Nucleus accumbens (tissue), 56 donors: ENCODE data around the gene SSMEM1.
"Not testable (repeated sequence)": the region's sequence is repeated elsewhere in the genome, so short reads cannot be mapped to it uniquely, and the experiment has no call there.

Experiments used
- DNase-seq, 56 donors: peaks; one replicate each; lab custom pipeline; 2025; lab: John Stamatoyannopoulos, UW

The SSMEM1 gene

GRCh38 chr7:130207642-130208041 is at the start of gene SSMEM1:
Gene SSMEM1, plus strand, starts transcription at chr7:130207860. Its CDS starts 51 bp downstream, at chr7:130207911.
- DNase-seq: no peak

GRCh38 chr7:130160023-130160422 is 47.6 kb upstream of the SSMEM1 start:
- DNase-seq: no peak

GRCh38 chr7:130160455-130160854 is 47.2 kb upstream of the SSMEM1 start:
- DNase-seq: no peak

GRCh38 chr7:130162196-130162595 is 45.5 kb upstream of the SSMEM1 start:
- no peak for DNase-seq

GRCh38 chr7:130174237-130174959 is 33.3 kb upstream of the SSMEM1 start:
- DNase-seq: no peak

GRCh38 chr7:130178251-130178650 is 29.4 kb upstream of the SSMEM1 start:
- DNase-seq: no peak

GRCh38 chr7:130179631-130180030 is 28.0 kb upstream of the SSMEM1 start:
- no peak for DNase-seq

- peak in 6 of 56 donors; percentile 3 to 38 (median 6) for DNase-seq
Measured at GRCh38 chr7:130180571-130181262, 26.9 kb upstream of the SSMEM1 start.

GRCh38 chr7:130181263-130181605 is 26.4 kb upstream of the SSMEM1 start:
- DNase-seq: no peak

GRCh38 chr7:130182990-130183389 is 24.7 kb upstream of the SSMEM1 start:
- no peak for DNase-seq

GRCh38 chr7:130184349-130184748 is 23.3 kb upstream of the SSMEM1 start:
- DNase-seq: not testable (repeated sequence)

- no peak for DNase-seq
Measured at GRCh38 chr7:130187360-130187759, 20.3 kb upstream of the SSMEM1 start.

- DNase-seq: no peak
Measured at GRCh38 chr7:130189343-130189742, 18.3 kb upstream of the SSMEM1 start.

GRCh38 chr7:130191791-130192190 is 15.9 kb upstream of the SSMEM1 start:
- DNase-seq: no peak

- no peak for DNase-seq
Measured at GRCh38 chr7:130195396-130195795, 12.3 kb upstream of the SSMEM1 start.

- no peak for DNase-seq
Measured at GRCh38 chr7:130196476-130196875, 11.2 kb upstream of the SSMEM1 start.

- no peak for DNase-seq
Measured at GRCh38 chr7:130197094-130197493, 10.6 kb upstream of the SSMEM1 start.

GRCh38 chr7:130201796-130202195 is 5.9 kb upstream of the SSMEM1 start:
- DNase-seq: no peak

GRCh38 chr7:130205084-130205947 is 2.3 kb upstream of the SSMEM1 start, which contains the start of gene TMEM209:
Gene TMEM209, minus strand, starts transcription at chr7:130205406. Its CDS starts 31 bp downstream, at chr7:130205375.
- peak; percentile 48 to 97 (median 90) for DNase-seq

GRCh38 chr7:130207033-130207432 is 627 bp upstream of the SSMEM1 start:
- no peak for DNase-seq

GRCh38 chr7:130208516-130208915 is 856 bp downstream of the SSMEM1 start:
- no peak for DNase-seq
